ENCODE results near the gene STAG1.
"Not testable (repeated sequence)": the region's sequence is repeated elsewhere in the genome, so short reads cannot be mapped to it uniquely, and the experiment has no call there.

STAG1 gene

GRCh38 chr3:136725468-136725867, 26.7 kb downstream of the STAG1 start:
- H3K9me3 ChIP-seq (ENCODE audit: insufficient read depth, low read depth, low read length) = no peaks in the 10 kb centered on the region

GRCh38 chr3:136722916-136723315, 29.3 kb downstream of the STAG1 start:
- H3K79me2 ChIP-seq (ENCODE audit: insufficient read depth, low read length) = peaks cover 84% of the 10 kb centered on the region
- peaks cover 41% of the 10 kb centered on the region for H4K20me1 ChIP-seq (ENCODE audit: insufficient read depth, low read length, poor library complexity, severe bottlenecking)
- H2AFZ ChIP-seq (ENCODE audit: low read length); H3K4me3 ChIP-seq (ENCODE audit: low read length, poor library complexity, severe bottlenecking); H3K4me2 ChIP-seq (ENCODE audit: low read depth, low read length, poor library complexity, severe bottlenecking); H3K9ac ChIP-seq (ENCODE audit: low read depth, low read length, poor library complexity, severe bottlenecking); H3K27me3 ChIP-seq (ENCODE audit: insufficient read depth, low read length, poor library complexity, severe bottlenecking); H3F3A ChIP-seq (ENCODE audit: low read depth); H3K9me3 ChIP-seq (ENCODE audit: insufficient read depth, low read depth, low read length); H3K36me3 ChIP-seq (ENCODE audit: insufficient read depth, low read length); H3K9me2 ChIP-seq (replicated peaks; ENCODE audit: low read depth, low read length): not testable (repeated sequence)
- peaks cover 24% of the 10 kb centered on the region for H3K4me1 ChIP-seq (ENCODE audit: insufficient read depth, low read length, poor library complexity, severe bottlenecking)

More at GRCh38 chr3:136725468-136725867, 26.7 kb downstream of the STAG1 start:
- no peaks in the 10 kb centered on the region for H3K9me2 ChIP-seq (replicated peaks; ENCODE audit: low read depth, low read length)
- peak overlapping the region; percentile 9 for H3K4me2 ChIP-seq (ENCODE audit: low read depth, low read length, poor library complexity, severe bottlenecking)
- H3K79me2 ChIP-seq (ENCODE audit: insufficient read depth, low read length) = peaks cover 86% of the 10 kb centered on the region
- TF ChIP-seq EZH2phosphoT487 (IDR thresholded peaks at IDR 0.05; ENCODE audit: borderline replicate concordance) (no peak), CTCF (conservative IDR thresholded peaks at IDR 0.05; ENCODE audit: low read length) (no peak)
- H3K36me3 ChIP-seq (ENCODE audit: insufficient read depth, low read length) = no peaks in the 10 kb centered on the region
- H4K20me1 ChIP-seq (ENCODE audit: insufficient read depth, low read length, poor library complexity, severe bottlenecking) = peaks cover 42% of the 10 kb centered on the region
- peaks cover 31% of the 10 kb centered on the region for H3K4me1 ChIP-seq (ENCODE audit: insufficient read depth, low read length, poor library complexity, severe bottlenecking)
- no peak overlapping the region for H3K4me3 ChIP-seq (ENCODE audit: low read length, poor library complexity, severe bottlenecking)
- H3F3A ChIP-seq (ENCODE audit: low read depth) = no peaks in the 10 kb centered on the region
- H3K9ac ChIP-seq (ENCODE audit: low read depth, low read length, poor library complexity, severe bottlenecking) = no peak overlapping the region
- H3K27me3 ChIP-seq (ENCODE audit: insufficient read depth, low read length, poor library complexity, severe bottlenecking) = no peaks in the 10 kb centered on the region
- H2AFZ ChIP-seq (ENCODE audit: low read length) = no peak overlapping the region

- H3K79me2 ChIP-seq (ENCODE audit: insufficient read depth, low read length) = peaks cover 84% of the 10 kb centered on the region
These were observed 29.8 kb downstream of the STAG1 start for GRCh38 chr3:136722399-136722798.

GRCh38 chr3:136720091-136720490, 32.1 kb downstream of the STAG1 start:
- no peak overlapping the region for H3K4me2 ChIP-seq (ENCODE audit: low read depth, low read length, poor library complexity, severe bottlenecking)
- no peaks in the 10 kb centered on the region for H3K9me3 ChIP-seq (ENCODE audit: insufficient read depth, low read depth, low read length)
- no peak overlapping the region for H3K4me3 ChIP-seq (ENCODE audit: low read length, poor library complexity, severe bottlenecking)
- H3K36me3 ChIP-seq (ENCODE audit: insufficient read depth, low read length) = no peaks in the 10 kb centered on the region; the same call in 1 of the 2 replicates
- no peak for TF ChIP-seq EZH2phosphoT487 (IDR thresholded peaks at IDR 0.05; ENCODE audit: borderline replicate concordance)
- TF ChIP-seq CTCF (conservative IDR thresholded peaks at IDR 0.05; ENCODE audit: low read length) = no peak
- no peak overlapping the region for H2AFZ ChIP-seq (ENCODE audit: low read length)
- H3K9me2 ChIP-seq (replicated peaks; ENCODE audit: low read depth, low read length) = no peaks in the 10 kb centered on the region
- H3K27me3 ChIP-seq (ENCODE audit: insufficient read depth, low read length, poor library complexity, severe bottlenecking) = no peaks in the 10 kb centered on the region
- no peak overlapping the region for H3K9ac ChIP-seq (ENCODE audit: low read depth, low read length, poor library complexity, severe bottlenecking)
- H4K20me1 ChIP-seq (ENCODE audit: insufficient read depth, low read length, poor library complexity, severe bottlenecking) = peaks cover 27% of the 10 kb centered on the region
- H3K79me2 ChIP-seq (ENCODE audit: insufficient read depth, low read length) = peaks cover 83% of the 10 kb centered on the region
- peaks cover 4% of the 10 kb centered on the region for H3K4me1 ChIP-seq (ENCODE audit: insufficient read depth, low read length, poor library complexity, severe bottlenecking)
- H3F3A ChIP-seq (ENCODE audit: low read depth) = no peaks in the 10 kb centered on the region

More at GRCh38 chr3:136722399-136722798, 29.8 kb downstream of the STAG1 start:
- not testable (repeated sequence) for H3K9me3 ChIP-seq (ENCODE audit: insufficient read depth, low read depth, low read length); H3F3A ChIP-seq (ENCODE audit: low read depth); H3K4me2 ChIP-seq (ENCODE audit: low read depth, low read length, poor library complexity, severe bottlenecking); H3K9me2 ChIP-seq (replicated peaks; ENCODE audit: low read depth, low read length); H2AFZ ChIP-seq (ENCODE audit: low read length); H3K9ac ChIP-seq (ENCODE audit: low read depth, low read length, poor library complexity, severe bottlenecking); H3K27me3 ChIP-seq (ENCODE audit: insufficient read depth, low read length, poor library complexity, severe bottlenecking); H3K36me3 ChIP-seq (ENCODE audit: insufficient read depth, low read length); H3K4me3 ChIP-seq (ENCODE audit: low read length, poor library complexity, severe bottlenecking)
- H3K4me1 ChIP-seq (ENCODE audit: insufficient read depth, low read length, poor library complexity, severe bottlenecking) = peaks cover 21% of the 10 kb centered on the region
- peaks cover 42% of the 10 kb centered on the region for H4K20me1 ChIP-seq (ENCODE audit: insufficient read depth, low read length, poor library complexity, severe bottlenecking)

Measured in Loucy (cell line).